SK-N-MC (cell line): ENCODE data around the gene CHN2.

ENCODE experiments used
- EZH2 ChIP-seq: fragments of 200-600 bp; sonication (generic); IDR thresholded peaks from one replicate; pipeline ENCODE4 v1.6.1; 2017; ENCODE audit warnings: antibody characterized with exemption
- FOXP2 ChIP-seq: optimal IDR thresholded peaks from 2 replicates; pipeline ENCODE3; 2011; ENCODE audit warnings: mild to moderate bottlenecking, moderate library complexity; ENCODE audit not compliant: insufficient read depth; ENCODE audit errors: extremely low read length, control extremely low read depth
- POLR2AphosphoS5 ChIP-seq: IDR thresholded peaks from 2 replicates; pipeline ENCODE4 v1.6.1; 2012; ENCODE audit warnings: mild to moderate bottlenecking, low read depth, low read length, borderline replicate concordance

DNA sequence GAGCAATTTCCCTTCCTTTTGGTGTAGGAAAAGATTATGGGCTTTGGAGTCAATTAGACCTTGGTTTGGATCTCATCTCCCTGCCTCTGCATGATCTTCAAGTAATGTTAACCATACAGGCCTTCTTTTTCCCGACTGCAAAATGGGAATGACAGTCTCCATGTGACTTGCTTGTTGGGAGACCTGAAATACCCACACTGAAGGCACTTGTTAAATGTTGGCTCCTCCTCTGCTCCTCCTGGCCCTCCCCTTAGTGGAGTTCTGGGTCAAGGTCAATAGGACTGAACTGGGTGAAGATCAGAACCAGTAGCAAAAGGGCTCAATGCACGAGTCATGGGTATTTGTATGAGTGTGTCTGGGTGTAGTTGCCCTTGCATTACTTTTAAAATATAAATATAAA lies 189.7 kb downstream of the CHN2 start:
- no peak for TF ChIP-seq EZH2
- no peak for TF ChIP-seq POLR2AphosphoS5
- no peak for TF ChIP-seq FOXP2
